ENCODE measurements around the gene HOGA1.

HOGA1 gene

DNA sequence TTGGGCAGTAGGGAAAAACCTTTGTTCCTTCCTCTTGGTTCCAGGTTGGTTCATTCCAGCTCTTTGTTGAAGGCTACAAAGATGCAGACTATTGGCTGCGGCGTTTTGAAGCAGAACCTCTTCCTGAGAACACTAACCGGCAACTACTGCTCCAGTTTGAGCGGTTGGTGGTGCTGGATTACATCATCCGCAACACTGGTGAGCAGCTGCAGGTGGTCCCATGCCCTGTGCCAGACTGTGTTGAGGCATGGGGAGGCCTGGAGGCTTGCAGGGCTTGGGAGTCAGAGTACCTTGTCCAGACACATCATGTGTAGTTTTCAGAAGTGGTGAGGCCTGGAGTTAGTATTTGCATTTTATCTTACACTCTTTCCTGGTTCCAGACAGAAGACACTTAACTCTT is 72.6 kb downstream of the HOGA1 start:
- TF ChIP-seq, protein P1, sequence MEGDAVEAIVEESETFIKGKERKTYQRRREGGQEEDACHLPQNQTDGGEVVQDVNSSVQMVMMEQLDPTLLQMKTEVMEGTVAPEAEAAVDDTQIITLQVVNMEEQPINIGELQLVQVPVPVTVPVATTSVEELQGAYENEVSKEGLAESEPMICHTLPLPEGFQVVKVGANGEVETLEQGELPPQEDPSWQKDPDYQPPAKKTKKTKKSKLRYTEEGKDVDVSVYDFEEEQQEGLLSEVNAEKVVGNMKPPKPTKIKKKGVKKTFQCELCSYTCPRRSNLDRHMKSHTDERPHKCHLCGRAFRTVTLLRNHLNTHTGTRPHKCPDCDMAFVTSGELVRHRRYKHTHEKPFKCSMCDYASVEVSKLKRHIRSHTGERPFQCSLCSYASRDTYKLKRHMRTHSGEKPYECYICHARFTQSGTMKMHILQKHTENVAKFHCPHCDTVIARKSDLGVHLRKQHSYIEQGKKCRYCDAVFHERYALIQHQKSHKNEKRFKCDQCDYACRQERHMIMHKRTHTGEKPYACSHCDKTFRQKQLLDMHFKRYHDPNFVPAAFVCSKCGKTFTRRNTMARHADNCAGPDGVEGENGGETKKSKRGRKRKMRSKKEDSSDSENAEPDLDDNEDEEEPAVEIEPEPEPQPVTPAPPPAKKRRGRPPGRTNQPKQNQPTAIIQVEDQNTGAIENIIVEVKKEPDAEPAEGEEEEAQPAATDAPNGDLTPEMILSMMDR (IDR thresholded peaks at IDR 0.05; ENCODE audit: poor library complexity, severe bottlenecking), result no peak
- H3K36me3 ChIP-seq (ENCODE audit: low read depth), result peaks cover 93% of the 10 kb centered on the region
- no peaks in the 10 kb centered on the region for H3K9me3 ChIP-seq (ENCODE audit: severe bottlenecking)
- ATAC-seq (ENCODE audit: low read depth) (no peak), DNase-seq (ENCODE audit: low spot score) (no peak)
- peaks cover 11% of the 10 kb centered on the region for H3K4me1 ChIP-seq (ENCODE audit: insufficient read depth, poor library complexity, severe bottlenecking)
- no peak overlapping the region for H3K27ac ChIP-seq (ENCODE audit: poor library complexity, severe bottlenecking)
- no peak overlapping the region for H3K4me3 ChIP-seq (ENCODE audit: severe bottlenecking)
- H3K27me3 ChIP-seq (ENCODE audit: insufficient read depth, poor library complexity, severe bottlenecking), result no peaks in the 10 kb centered on the region

DNA sequence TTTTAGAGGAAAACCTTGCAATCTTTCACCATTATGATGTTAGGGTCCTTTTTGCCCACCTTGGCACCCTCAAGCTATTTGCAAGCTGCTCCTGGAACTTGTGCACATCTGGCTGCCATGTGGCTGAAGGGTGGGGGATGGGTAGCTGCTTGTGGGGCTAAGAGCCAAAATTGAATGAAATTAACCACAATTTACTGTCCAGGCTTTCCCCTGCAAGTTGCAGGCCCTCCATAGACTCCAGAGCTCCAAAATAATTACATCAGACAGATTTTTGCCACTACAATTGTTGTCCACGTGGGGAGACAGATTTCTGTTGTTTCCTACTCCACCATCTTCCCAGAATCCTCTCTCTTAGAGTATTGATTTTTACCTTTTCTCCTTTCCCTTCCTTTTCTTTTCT is 75.4 kb downstream of the HOGA1 start:
- Histone ChIP-seq H3K9me3 (ENCODE audit: severe bottlenecking) (no peaks in the 10 kb centered on the region), H3K4me3 (ENCODE audit: severe bottlenecking) (no peak overlapping the region), H3K4me1 (ENCODE audit: insufficient read depth, poor library complexity, severe bottlenecking) (no peaks in the 10 kb centered on the region), H3K27ac (ENCODE audit: poor library complexity, severe bottlenecking) (peak overlapping the region; percentile 28), H3K36me3 (ENCODE audit: low read depth) (peaks cover 90% of the 10 kb centered on the region), H3K27me3 (ENCODE audit: insufficient read depth, poor library complexity, severe bottlenecking) (no peaks in the 10 kb centered on the region)
- ATAC-seq (ENCODE audit: low read depth), result no peak
- TF ChIP-seq, protein P1 (IDR thresholded peaks at IDR 0.05; ENCODE audit: poor library complexity, severe bottlenecking), result no peak
- no peak for DNase-seq (ENCODE audit: low spot score)
